ACC112 (cell line): Measurements from ENCODE around the gene SLC25A21.

Experiments
- H2AFZ ChIP-seq: fragments of 200-600 bp; sonication (generic); one replicate; pipeline ENCODE4 v1.6.0; 2017; ENCODE audit warnings: antibody characterized with exemption, low read length; ENCODE audit not compliant: unreplicated experiment
- H3K27ac ChIP-seq: fragments of 200-600 bp; sonication (generic); 2 replicates; pipeline ENCODE4 v1.5.1; 2014; ENCODE audit warnings: low read depth, mild to moderate bottlenecking, antibody characterized with exemption, low read length, moderate library complexity
- H3K27me3 ChIP-seq: fragments of 200-600 bp; sonication (generic); 2 replicates; pipeline ENCODE4 v1.6.1; 2014; ENCODE audit warnings: mild to moderate bottlenecking, antibody characterized with exemption, low read length, moderate library complexity, mixed read lengths; ENCODE audit not compliant: insufficient read depth
- H3K36me3 ChIP-seq: fragments of 200-600 bp; sonication (generic); 2 replicates; pipeline ENCODE4 v1.6.1; 2016; ENCODE audit warnings: mild to moderate bottlenecking, antibody characterized with exemption, low read length, moderate library complexity, mixed read lengths; ENCODE audit not compliant: insufficient read depth
- H3K4me1 ChIP-seq: fragments of 200-600 bp; sonication (generic); one replicate; pipeline ENCODE4 v1.6.1; 2016; ENCODE audit warnings: low read length, mixed read lengths; ENCODE audit not compliant: insufficient read depth, unreplicated experiment, control insufficient read depth
- H3K4me3 ChIP-seq: fragments of 200-600 bp; sonication (generic); 2 replicates; pipeline ENCODE4 v1.5.1; 2014; ENCODE audit warnings: mild to moderate bottlenecking, low read depth, low read length
- H3K79me2 ChIP-seq: fragments of 200-600 bp; sonication (generic); one replicate; pipeline ENCODE4 v1.6.0; 2016; ENCODE audit warnings: low read length; ENCODE audit not compliant: control insufficient read depth, unreplicated experiment, insufficient read depth

SLC25A21 gene

GRCh38 chr14:36773558-36773957 is 398.8 kb downstream of the SLC25A21 start:
- Histone ChIP-seq H2AFZ (no peak overlapping the region), H3K27ac (peak overlapping the region; percentile 46), H3K36me3 (no peaks in the 10 kb centered on the region), H3K4me1 (peaks cover 13% of the 10 kb centered on the region), H3K27me3 (no peaks in the 10 kb centered on the region), H3K4me3 (peak overlapping the region; percentile 33), H3K79me2 (no peaks in the 10 kb centered on the region)

DNA sequence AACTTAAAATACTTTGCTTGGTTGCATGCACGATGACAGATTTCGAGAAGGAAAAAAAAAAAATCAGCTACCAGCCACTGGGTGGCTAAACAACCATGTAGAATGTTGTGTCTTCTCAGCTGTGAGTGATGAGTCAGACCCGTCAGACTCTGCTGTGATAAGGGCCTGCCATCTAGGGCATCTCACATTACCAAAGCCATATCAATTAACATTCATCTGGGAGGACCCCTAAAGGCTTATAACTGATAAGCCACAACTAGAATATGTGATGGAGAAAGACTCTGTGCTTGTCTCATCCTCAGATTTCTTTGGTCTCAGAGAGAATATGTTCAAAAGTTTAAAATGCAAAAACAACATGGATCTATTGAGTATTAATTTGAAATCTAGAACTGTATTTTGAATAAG is 399.3 kb downstream of the SLC25A21 start:
- Histone ChIP-seq H3K4me3 (peak overlapping the region; percentile 33), H2AFZ (no peak overlapping the region), H3K27ac (peak overlapping the region; percentile 46), H3K79me2 (no peaks in the 10 kb centered on the region), H3K36me3 (no peaks in the 10 kb centered on the region), H3K4me1 (peaks cover 13% of the 10 kb centered on the region), H3K27me3 (no peaks in the 10 kb centered on the region)

GRCh38 chr14:36771028-36771640 is 401.3 kb downstream of the SLC25A21 start:
- Histone ChIP-seq H2AFZ (no peak overlapping the region), H3K27ac (no peak overlapping the region), H3K36me3 (no peaks in the 10 kb centered on the region), H3K79me2 (no peaks in the 10 kb centered on the region), H3K27me3 (no peaks in the 10 kb centered on the region), H3K4me1 (peaks cover 13% of the 10 kb centered on the region), H3K4me3 (no peak overlapping the region)

GRCh38 chr14:36768638-36769337 is 403.6 kb downstream of the SLC25A21 start:
- peaks cover 11% of the 10 kb centered on the region for H3K4me1 ChIP-seq
- no peaks in the 10 kb centered on the region for H3K27me3 ChIP-seq
- no peak overlapping the region for H2AFZ ChIP-seq
- H3K36me3 ChIP-seq: no peaks in the 10 kb centered on the region
- H3K27ac ChIP-seq: no peak overlapping the region
- H3K79me2 ChIP-seq: no peaks in the 10 kb centered on the region
- H3K4me3 ChIP-seq: no peak overlapping the region

GRCh38 chr14:36767603-36768281 is 404.7 kb downstream of the SLC25A21 start:
- no peaks in the 10 kb centered on the region for H3K27me3 ChIP-seq
- H2AFZ ChIP-seq: peak overlapping the region; percentile 39
- no peak overlapping the region for H3K4me3 ChIP-seq
- no peaks in the 10 kb centered on the region for H3K79me2 ChIP-seq
- no peaks in the 10 kb centered on the region for H3K36me3 ChIP-seq
- H3K27ac ChIP-seq: no peak overlapping the region
- H3K4me1 ChIP-seq: peaks cover under 1% of the 10 kb centered on the region

- Histone ChIP-seq H3K27ac (no peak overlapping the region), H3K79me2 (no peaks in the 10 kb centered on the region), H3K36me3 (no peaks in the 10 kb centered on the region), H3K27me3 (no peaks in the 10 kb centered on the region), H3K4me1 (no peaks in the 10 kb centered on the region), H3K4me3 (no peak overlapping the region), H2AFZ (no peak overlapping the region)
Measured at GRCh38 chr14:36766974-36767373, 405.4 kb downstream of the SLC25A21 start.

- Histone ChIP-seq H3K36me3 (no peaks in the 10 kb centered on the region), H3K4me1 (no peaks in the 10 kb centered on the region), H2AFZ (no peak overlapping the region), H3K27me3 (peaks cover 8% of the 10 kb centered on the region), H3K4me3 (no peak overlapping the region), H3K27ac (no peak overlapping the region), H3K79me2 (no peaks in the 10 kb centered on the region)
Measured at GRCh38 chr14:36757734-36758601, 414.4 kb downstream of the SLC25A21 start.

DNA sequence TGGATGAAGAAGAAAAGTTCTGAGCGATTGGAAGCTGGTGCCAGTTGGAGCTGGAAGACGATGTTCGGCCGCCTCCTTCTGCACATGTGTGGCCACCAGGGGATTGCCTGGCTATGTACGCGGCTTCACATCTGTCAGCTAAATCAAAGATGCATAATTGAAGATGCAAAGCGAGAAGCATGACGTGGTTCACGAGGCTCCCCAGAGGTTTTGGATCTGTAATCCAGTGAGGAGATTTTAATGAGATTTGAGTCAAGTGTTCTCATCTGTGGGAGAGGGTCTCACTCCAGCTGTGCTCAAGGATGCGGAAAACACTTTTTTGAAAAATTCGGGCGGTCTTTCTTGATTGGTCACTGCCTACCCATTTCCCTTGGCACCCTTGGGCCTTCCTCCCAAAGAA is 416.2 kb downstream of the SLC25A21 start:
- Histone ChIP-seq H3K4me1 (no peaks in the 10 kb centered on the region), H2AFZ (no peak overlapping the region), H3K79me2 (no peaks in the 10 kb centered on the region), H3K36me3 (no peaks in the 10 kb centered on the region), H3K27me3 (peaks cover 8% of the 10 kb centered on the region), H3K4me3 (no peak overlapping the region), H3K27ac (no peak overlapping the region)

DNA sequence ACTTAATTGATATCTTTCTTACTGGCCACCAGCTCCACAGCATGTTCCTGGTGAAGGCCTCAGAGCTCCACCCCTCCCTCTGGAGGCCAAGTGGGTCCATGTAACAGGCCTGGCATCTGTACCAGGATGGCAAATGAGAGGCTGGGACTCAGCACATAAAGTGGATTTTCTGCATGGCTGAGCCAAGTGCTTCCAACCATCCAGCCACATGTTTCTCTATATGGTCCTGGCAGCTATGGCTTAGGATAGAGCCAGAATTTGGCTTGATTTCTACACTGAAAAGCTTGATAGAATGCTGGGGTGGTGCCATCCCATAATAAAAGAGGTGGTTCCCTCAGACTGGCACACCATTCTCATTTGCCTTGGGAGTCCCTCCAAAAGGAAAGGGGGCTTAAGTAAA is 416.6 kb downstream of the SLC25A21 start:
- no peak overlapping the region for H3K27ac ChIP-seq
- no peaks in the 10 kb centered on the region for H3K4me1 ChIP-seq
- no peak overlapping the region for H2AFZ ChIP-seq
- H3K79me2 ChIP-seq: no peaks in the 10 kb centered on the region
- no peak overlapping the region for H3K4me3 ChIP-seq
- H3K36me3 ChIP-seq: no peaks in the 10 kb centered on the region
- peaks cover 12% of the 10 kb centered on the region for H3K27me3 ChIP-seq

GRCh38 chr14:36751920-36752319 is 420.5 kb downstream of the SLC25A21 start:
- Histone ChIP-seq H3K79me2 (no peaks in the 10 kb centered on the region), H3K4me1 (no peaks in the 10 kb centered on the region), H3K27ac (no peak overlapping the region), H3K36me3 (no peaks in the 10 kb centered on the region), H2AFZ (no peak overlapping the region), H3K4me3 (no peak overlapping the region), H3K27me3 (peaks cover 34% of the 10 kb centered on the region)
